Measurements from ENCODE around the gene WFDC12. TPM values are rescaled to one million over a fixed set of nuclear protein-coding genes. Genes with fewer than 3 reads are reported as not detected.

WFDC12 gene
- polyA plus RNA-seq, 4 donors: not detected

GRCh38 chr20:45115829-45116228, 8.4 kb downstream of the WFDC12 start:
- DNase-seq (ENCODE audit: low read depth in 4 of 4, low spot score in 2 of 4): no peak

- DNase-seq (ENCODE audit: low read depth in 4 of 4, low spot score in 2 of 4): no peak
These were observed 8.9 kb downstream of the WFDC12 start for GRCh38 chr20:45115386-45115774.

- no peak for DNase-seq (ENCODE audit: low read depth in 4 of 4, low spot score in 2 of 4)
These were observed 9.5 kb downstream of the WFDC12 start, which contains the start of gene WFDC5 for GRCh38 chr20:45114465-45115385. WFDC5 (minus strand) TSS chr20:45115174; CDS start chr20:45115083, 91 bp downstream.

- DNase-seq (ENCODE audit: low read depth in 4 of 4, low spot score in 2 of 4): no peak
These were observed 10.4 kb downstream of the WFDC12 start for GRCh38 chr20:45113865-45114264.

- no peak for DNase-seq (ENCODE audit: low read depth in 4 of 4, low spot score in 2 of 4)
These were observed 11.5 kb downstream of the WFDC12 start for GRCh38 chr20:45112754-45113153.

- no peak for DNase-seq (ENCODE audit: low read depth in 4 of 4, low spot score in 2 of 4)
These were observed 12.3 kb downstream of the WFDC12 start for GRCh38 chr20:45111799-45112471.

DNA sequence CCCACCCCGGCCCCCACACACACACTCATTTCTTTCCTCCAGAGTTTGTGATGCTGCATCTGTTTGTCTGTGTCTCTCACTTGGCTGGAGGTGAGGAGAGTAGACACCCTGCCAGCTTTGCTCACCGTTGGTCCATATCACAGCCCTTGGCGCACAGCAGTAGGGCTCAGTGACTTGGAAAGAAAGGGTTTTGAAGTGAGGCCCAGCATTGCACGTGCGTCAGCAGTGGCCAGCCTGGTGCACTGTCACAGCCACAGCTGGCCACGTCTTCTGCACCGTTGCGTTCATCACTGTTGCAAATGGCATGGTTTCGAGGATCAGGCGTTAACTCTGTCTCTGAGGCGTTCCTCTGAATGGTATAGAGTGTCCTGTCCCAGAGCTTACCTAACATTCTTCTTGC, 13.0 kb downstream of the WFDC12 start:
- no peak for DNase-seq (ENCODE audit: low read depth in 4 of 4, low spot score in 2 of 4)

DNA sequence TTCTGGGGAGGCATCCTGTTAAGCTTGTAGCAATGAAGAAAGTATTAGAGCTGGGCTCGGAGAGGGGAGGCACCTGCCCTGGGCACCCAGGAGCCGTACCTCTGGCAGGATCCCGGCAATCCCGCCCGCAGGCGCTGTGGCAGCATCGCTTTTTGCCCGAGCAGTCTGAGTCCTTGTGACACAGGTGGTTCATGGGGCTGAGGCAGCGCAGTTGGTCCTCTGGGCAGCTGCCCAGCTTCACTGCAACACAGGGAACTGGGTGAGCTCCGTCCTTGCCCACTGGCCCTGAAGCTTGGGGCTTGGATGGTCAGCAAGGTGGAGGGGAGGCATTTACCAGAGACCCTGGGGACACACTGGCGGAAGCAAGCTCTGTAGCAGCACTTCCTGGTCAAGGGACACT, 14.0 kb downstream of the WFDC12 start:
- DNase-seq (ENCODE audit: low read depth in 4 of 4, low spot score in 2 of 4): no peak

GRCh38 chr20:45109634-45110033, 14.6 kb downstream of the WFDC12 start:
- DNase-seq (ENCODE audit: low read depth in 4 of 4, low spot score in 2 of 4): no peak

DNA sequence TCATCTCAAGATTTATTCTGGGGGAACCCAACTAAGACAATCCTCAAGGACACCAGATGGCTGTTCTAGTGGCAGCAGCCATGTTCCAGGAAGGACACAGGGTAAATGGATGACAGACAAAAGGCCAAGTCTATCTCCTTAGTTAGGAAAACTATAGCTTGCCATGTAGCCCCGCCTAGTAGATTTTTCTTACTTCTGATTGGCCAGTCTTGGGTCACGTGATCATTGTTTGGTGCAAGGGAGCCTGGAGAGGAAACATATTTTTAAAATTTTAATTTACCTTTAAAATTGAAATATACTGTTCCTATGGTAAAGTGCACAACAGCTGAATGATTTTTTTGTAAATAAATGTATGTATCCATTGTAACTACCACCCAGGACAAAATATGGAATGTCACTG, 18.9 kb downstream of the WFDC12 start:
- no peak for DNase-seq (ENCODE audit: low read depth in 4 of 4, low spot score in 2 of 4)

GRCh38 chr20:45104786-45105185, 19.5 kb downstream of the WFDC12 start:
- DNase-seq (ENCODE audit: low read depth in 4 of 4, low spot score in 2 of 4): no peak

GRCh38 chr20:45103072-45103471, 21.2 kb downstream of the WFDC12 start:
- no peak for DNase-seq (ENCODE audit: low read depth in 4 of 4, low spot score in 2 of 4)

DNA sequence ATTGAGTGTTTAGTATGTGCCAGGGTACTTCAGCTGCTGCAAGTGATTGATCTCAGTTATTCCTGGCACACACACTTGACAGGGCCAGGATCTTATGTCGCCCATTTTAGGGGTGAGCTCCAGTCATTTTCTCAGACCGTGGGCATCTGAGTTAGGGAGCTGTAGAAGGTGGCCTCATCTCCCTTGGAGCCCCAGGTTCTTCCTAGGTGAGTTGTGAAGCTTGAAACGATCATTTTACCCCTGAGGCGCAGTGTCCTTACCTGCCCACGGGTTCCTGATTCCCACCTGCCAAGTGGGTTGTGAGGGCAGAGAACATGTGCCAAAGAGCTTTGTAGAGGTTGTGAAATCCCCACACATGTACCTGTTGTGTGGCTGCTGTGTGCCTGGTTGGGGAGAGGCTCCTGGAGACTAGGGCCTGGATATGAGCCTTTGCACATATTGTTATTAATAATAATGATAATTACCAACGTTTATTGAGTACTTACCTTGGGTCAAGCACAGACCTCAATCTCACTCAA, 22.9 kb downstream of the WFDC12 start:
- DNase-seq (ENCODE audit: low read depth in 4 of 4, low spot score in 2 of 4): no peak

GRCh38 chr20:45100563-45101245, 23.6 kb downstream of the WFDC12 start, which contains the start of gene KCNS1:
KCNS1 (minus strand) TSS chr20:45101127; CDS start chr20:45099236, 1,891 bp downstream.
- no peak for DNase-seq (ENCODE audit: low read depth in 4 of 4, low spot score in 2 of 4)

DNA sequence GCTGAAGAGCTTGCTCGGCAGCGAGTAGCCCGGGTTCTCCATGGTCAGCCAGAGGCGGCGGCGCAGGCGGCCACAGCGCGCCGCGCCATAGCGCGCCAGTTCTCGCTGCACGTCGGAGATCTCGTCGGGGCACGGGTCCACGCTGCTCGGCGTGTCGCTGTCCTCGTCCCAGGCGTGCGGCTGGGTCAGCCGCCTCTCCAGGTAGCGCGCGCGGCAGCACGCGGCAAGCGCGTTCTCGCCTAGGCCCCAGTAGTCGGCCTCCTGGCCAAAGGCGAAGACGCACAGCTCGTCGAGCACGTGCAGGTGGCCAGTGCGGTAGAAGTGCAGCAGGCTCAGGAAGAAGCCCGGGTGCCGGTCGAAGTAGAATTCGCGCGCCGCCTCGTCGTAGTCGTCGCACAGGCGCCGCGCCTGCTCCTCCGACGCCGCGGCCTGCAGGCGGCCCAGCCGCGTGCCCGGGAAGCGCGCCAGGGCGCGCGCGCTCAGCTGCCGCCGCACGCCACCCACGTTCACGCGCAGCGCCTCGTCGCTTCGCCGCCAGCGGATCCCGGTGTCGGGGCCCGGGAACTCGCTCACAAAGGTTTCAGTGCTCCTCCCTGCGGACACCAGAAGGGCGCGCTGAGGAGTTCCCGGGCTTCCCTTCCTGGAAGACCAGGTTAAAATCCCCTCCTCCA, 26.0 kb downstream of the WFDC12 start:
- DNase-seq (ENCODE audit: low read depth in 4 of 4, low spot score in 2 of 4): no peak

- DNase-seq (ENCODE audit: low read depth in 4 of 4, low spot score in 2 of 4): no peak
These were observed 26.7 kb downstream of the WFDC12 start for GRCh38 chr20:45097485-45098102.

GRCh38 chr20:45096781-45097180, 27.5 kb downstream of the WFDC12 start:
- no peak for DNase-seq (ENCODE audit: low read depth in 4 of 4, low spot score in 2 of 4)

DNA sequence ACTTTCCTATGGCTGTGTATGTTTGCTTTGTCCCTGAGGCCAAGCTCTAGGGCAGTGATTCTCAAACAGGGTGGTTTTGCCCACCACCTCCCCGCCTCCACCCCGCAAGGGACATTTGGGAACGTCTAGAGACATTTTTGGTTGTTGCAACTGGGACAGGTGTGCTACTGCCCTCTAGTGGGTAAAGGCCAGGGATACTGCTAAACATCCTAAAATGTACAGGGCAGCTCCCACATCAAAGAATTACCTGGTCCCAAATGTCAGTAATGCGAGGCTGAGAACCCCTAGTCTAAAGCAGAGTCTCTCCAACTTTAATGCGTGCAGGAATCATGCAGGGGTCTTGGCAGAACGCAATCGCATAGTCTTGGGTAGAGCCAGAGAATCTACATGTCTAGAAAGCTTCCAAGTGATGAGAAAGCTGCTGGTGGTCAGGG, 28.4 kb downstream of the WFDC12 start:
- no peak for DNase-seq (ENCODE audit: low read depth in 4 of 4, low spot score in 2 of 4)

DNA sequence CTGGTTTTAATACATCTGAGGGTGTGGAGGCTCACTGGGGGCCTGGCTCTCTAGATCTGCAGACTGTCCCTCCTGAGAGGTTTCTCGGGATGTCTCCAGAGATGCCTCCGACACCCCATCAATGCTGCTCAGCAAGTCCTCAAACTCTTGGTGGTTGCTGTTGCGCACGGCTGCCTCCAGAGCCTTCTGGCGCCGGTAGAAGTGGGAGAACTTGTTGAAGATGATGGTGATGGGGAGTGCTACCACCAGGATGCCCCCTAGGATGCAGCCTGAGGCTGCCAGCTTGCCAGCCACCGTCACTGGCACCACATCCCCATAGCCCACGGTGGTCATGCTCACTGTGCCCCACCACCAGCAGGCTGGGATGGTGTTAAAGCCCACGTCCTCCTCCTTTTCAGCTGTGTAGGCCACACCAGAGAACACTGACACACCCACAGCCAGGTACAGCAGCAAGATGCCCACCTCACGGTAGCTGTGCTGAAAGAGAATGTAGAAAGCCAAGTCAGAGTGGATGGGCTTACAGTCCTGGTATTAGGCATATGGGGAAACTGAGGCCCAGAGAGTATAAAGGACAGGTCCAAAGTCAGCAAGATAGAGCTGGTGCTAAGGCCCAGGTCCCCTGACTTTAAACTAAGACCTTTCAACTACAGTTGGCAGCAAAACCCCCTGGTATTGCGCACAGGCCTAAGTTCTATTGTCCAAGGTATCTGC, 29.2 kb downstream of the WFDC12 start:
- DNase-seq (ENCODE audit: low read depth in 4 of 4, low spot score in 2 of 4): no peak

Data from left renal cortex interstitium (tissue), 4 donors.